Astrocyte (in vitro differentiated cells and primary cell): ENCODE results near the gene FUT4. TPM values are rescaled to one million over a fixed set of nuclear protein-coding genes. Genes with fewer than 3 reads are reported as not detected.

ENCODE experiments used
- DNase-seq: peaks from one replicate; pipeline ENCODE4 v3.0.0-alpha.2; 2010; ENCODE audit warnings: low read depth
- FAIRE-seq: peaks from 2 replicates; lab custom pipeline; 2011; peaks lifted over from hg19 to GRCh38; lab: Jason Lieb, UNC
- H2AFZ ChIP-seq: 2 replicates; pipeline ENCODE4 v1.6.0; 2012; ENCODE audit warnings: low read depth, low read length, inconsistent platforms
- H3K27ac ChIP-seq: 2 replicates; pipeline ENCODE4 v1.5.1; 2011; ENCODE audit warnings: low read depth, low read length, inconsistent platforms
- H3K27me3 ChIP-seq: 2 replicates; pipeline ENCODE4 v1.6.0; 2011; ENCODE audit warnings: low read length, inconsistent platforms; ENCODE audit not compliant: insufficient read depth
- H3K36me3 ChIP-seq: 2 replicates; pipeline ENCODE4 v1.5.1; 2011; ENCODE audit warnings: low read length, inconsistent platforms; ENCODE audit not compliant: insufficient read depth
- H3K4me1 ChIP-seq: 2 replicates; pipeline ENCODE4 v1.5.1; 2011; ENCODE audit warnings: low read length, inconsistent platforms; ENCODE audit not compliant: insufficient read depth
- H3K4me2 ChIP-seq: 2 replicates; pipeline ENCODE4 v1.6.0; 2012; ENCODE audit warnings: low read length, inconsistent platforms
- H3K4me3 ChIP-seq: 2 replicates; pipeline ENCODE4 v1.5.1; 2011; ENCODE audit warnings: low read depth, mild to moderate bottlenecking, low read length, inconsistent platforms; ENCODE audit not compliant: insufficient read depth
- H3K79me2 ChIP-seq: 2 replicates; pipeline ENCODE4 v1.6.0; 2012; ENCODE audit warnings: mild to moderate bottlenecking, low read length, inconsistent platforms; ENCODE audit not compliant: insufficient read depth
- H3K9ac ChIP-seq: 2 replicates; pipeline ENCODE4 v1.6.0; 2012; ENCODE audit warnings: mild to moderate bottlenecking, low read length, inconsistent platforms
- H3K9me3 ChIP-seq: 2 replicates; pipeline ENCODE4 v1.5.1; 2012; ENCODE audit warnings: low read depth, mild to moderate bottlenecking, low read length, inconsistent platforms; ENCODE audit not compliant: insufficient read depth
- H4K20me1 ChIP-seq: 2 replicates; pipeline ENCODE4 v1.6.0; 2012; ENCODE audit warnings: low read length, inconsistent platforms; ENCODE audit not compliant: insufficient read depth
- H3K27ac Mint-ChIP-seq: one replicate; pipeline ENCODE4 v1.8.0; 2021; ENCODE audit warnings: mild to moderate bottlenecking, mixed read lengths; ENCODE audit not compliant: unreplicated experiment
- H3K27me3 Mint-ChIP-seq: one replicate; pipeline ENCODE4 v1.8.0; 2021; ENCODE audit warnings: low read depth, mixed read lengths; ENCODE audit not compliant: unreplicated experiment
- H3K36me3 Mint-ChIP-seq: one replicate; pipeline ENCODE4 v1.8.0; 2021; ENCODE audit warnings: low read depth, mixed read lengths; ENCODE audit not compliant: unreplicated experiment
- H3K4me1 Mint-ChIP-seq: one replicate; pipeline ENCODE4 v1.8.0; 2021; ENCODE audit warnings: low read depth, mixed read lengths; ENCODE audit not compliant: unreplicated experiment
- H3K4me3 Mint-ChIP-seq: one replicate; pipeline ENCODE4 v1.8.0; 2021; ENCODE audit warnings: mild to moderate bottlenecking, moderate library complexity, mixed read lengths; ENCODE audit not compliant: unreplicated experiment
- H3K9me3 Mint-ChIP-seq: one replicate; pipeline ENCODE4 v1.8.0; 2021; ENCODE audit warnings: mild to moderate bottlenecking, mixed read lengths; ENCODE audit not compliant: unreplicated experiment
- EZH2 ChIP-seq: IDR thresholded peaks from 2 replicates; pipeline ENCODE4 v1.6.1; 2012; ENCODE audit warnings: mild to moderate bottlenecking, low read length, inconsistent platforms; ENCODE audit not compliant: insufficient read depth
- total RNA-seq: library from RNA; stranded (reverse); gene quantifications from 2 replicates; pipeline ENCODE4 v1.2.1, GENCODE V29; 2021
- TF ChIP-seq, protein P1 (sequence below): IDR thresholded peaks from 2 replicates; pipeline ENCODE4 v1.5.1; 2011; ENCODE audit warnings: low read depth, mild to moderate bottlenecking, inconsistent platforms, low read length, moderate library complexity; ENCODE audit not compliant: insufficient read depth

Gene FUT4
- total RNA-seq, 1 donor from 2014 or later, result 3.5 TPM

DNA sequence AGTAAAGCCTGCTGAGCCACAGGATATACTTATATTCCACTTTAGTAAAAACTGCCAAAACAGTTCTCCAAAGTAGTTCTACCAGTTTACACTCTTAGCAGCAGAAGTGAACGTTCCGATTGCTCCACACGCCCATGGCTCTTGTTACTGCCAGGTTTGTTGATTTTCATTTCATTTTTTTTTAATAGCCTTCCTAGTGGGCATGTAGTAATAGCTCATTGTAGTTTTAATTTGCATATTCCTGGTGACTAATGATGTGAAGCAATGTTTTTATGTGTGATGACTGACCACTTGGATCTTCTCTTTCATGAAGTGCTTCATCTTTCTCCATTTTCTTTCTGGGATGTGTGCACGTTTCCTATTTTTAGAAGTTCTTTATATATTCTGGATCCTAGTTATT is 36.2 kb upstream of the FUT4 start:
- H3K4me3 ChIP-seq, result no peak overlapping the region
- DNase-seq (no peak), FAIRE-seq (no peak)
- H2AFZ ChIP-seq, result no peak overlapping the region
- H3K4me1 Mint-ChIP-seq, result no peaks in the 10 kb centered on the region
- H3K36me3 Mint-ChIP-seq, result no peaks in the 10 kb centered on the region
- no peaks in the 10 kb centered on the region for H3K9me3 ChIP-seq
- H3K27me3 ChIP-seq, result no peaks in the 10 kb centered on the region
- TF ChIP-seq, protein P1, sequence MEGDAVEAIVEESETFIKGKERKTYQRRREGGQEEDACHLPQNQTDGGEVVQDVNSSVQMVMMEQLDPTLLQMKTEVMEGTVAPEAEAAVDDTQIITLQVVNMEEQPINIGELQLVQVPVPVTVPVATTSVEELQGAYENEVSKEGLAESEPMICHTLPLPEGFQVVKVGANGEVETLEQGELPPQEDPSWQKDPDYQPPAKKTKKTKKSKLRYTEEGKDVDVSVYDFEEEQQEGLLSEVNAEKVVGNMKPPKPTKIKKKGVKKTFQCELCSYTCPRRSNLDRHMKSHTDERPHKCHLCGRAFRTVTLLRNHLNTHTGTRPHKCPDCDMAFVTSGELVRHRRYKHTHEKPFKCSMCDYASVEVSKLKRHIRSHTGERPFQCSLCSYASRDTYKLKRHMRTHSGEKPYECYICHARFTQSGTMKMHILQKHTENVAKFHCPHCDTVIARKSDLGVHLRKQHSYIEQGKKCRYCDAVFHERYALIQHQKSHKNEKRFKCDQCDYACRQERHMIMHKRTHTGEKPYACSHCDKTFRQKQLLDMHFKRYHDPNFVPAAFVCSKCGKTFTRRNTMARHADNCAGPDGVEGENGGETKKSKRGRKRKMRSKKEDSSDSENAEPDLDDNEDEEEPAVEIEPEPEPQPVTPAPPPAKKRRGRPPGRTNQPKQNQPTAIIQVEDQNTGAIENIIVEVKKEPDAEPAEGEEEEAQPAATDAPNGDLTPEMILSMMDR, result no peak
- no peak for TF ChIP-seq EZH2
- no peak overlapping the region for H3K27ac Mint-ChIP-seq
- no peaks in the 10 kb centered on the region for H4K20me1 ChIP-seq
- H3K4me3 Mint-ChIP-seq, result no peak overlapping the region
- no peaks in the 10 kb centered on the region for H3K36me3 ChIP-seq
- no peak overlapping the region for H3K4me2 ChIP-seq
- no peak overlapping the region for H3K27ac ChIP-seq
- peaks cover 3% of the 10 kb centered on the region for H3K9me3 Mint-ChIP-seq
- no peak overlapping the region for H3K9ac ChIP-seq
- H3K79me2 ChIP-seq, result no peaks in the 10 kb centered on the region
- H3K4me1 ChIP-seq, result no peaks in the 10 kb centered on the region
- H3K27me3 Mint-ChIP-seq, result peaks cover 4% of the 10 kb centered on the region

DNA sequence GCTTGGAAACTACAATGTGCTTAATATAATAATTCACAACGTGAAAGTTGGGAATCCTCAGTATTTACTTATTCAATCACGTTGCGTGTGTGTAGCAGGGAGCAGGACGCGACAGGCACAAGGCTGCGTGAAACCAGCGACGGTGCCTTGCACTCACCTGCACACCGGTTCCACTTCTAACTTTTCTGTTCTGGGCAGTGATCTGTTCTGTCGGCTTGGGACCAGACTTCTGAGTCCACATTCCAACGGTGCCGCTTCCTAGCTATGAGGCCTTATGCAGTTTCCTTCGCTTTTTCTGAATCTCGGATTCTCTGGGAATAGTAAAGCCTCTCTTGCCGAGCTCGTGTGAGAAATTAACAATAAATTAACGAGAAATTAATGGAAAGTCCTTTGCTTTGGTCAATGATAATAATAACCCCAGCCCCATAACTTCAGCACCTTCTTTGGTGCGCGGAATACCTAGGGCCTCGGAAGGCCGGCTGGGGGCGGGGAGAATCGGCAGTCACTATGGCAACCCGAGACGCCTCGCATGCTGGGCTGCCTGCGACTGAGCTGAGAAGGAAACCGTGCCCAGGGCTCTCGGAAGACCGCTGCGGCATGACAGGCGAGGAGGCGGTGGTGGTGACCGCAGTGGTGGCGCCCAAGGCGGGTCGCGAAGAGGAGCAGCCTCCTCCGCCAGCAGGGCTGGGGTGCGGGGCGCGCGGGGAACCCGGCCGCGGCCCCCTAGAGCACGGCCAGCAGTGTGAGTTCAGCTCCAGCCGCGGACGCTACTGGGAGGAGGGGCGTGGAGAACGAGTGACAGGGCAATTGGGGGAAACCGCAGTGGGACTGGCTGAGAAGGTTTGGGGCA is 31.6 kb upstream of the FUT4 start, which contains the start of gene C11orf97:
C11orf97 (plus strand) TSS at position 530 of the 850 bp plus-strand sequence; CDS start at position 598, 68 bp downstream.
- Histone ChIP-seq H2AFZ (peak within 1 kb of the TSS; percentile 79), H3K79me2 (no peaks in the 10 kb centered on the region), H3K27ac (no peak within 1 kb of the TSS), H3K9ac (peak within 1 kb of the TSS; percentile 44), H3K4me1 (no peaks in the 10 kb centered on the region), H3K27me3 (peaks cover 10% of the 10 kb centered on the region), H3K36me3 (no peaks in the 10 kb centered on the region), H3K4me3 (peak within 1 kb of the TSS; percentile 54), H3K9me3 (no peaks in the 10 kb centered on the region), H4K20me1 (no peaks in the 10 kb centered on the region), H3K4me2 (peak within 1 kb of the TSS; percentile 86)
- TF ChIP-seq, protein P1, result no peak
- no peak for TF ChIP-seq EZH2
- Mint-ChIP-seq H3K4me1 (no peaks in the 10 kb centered on the region), H3K4me3 (peak within 1 kb of the TSS; percentile 83), H3K27me3 (peaks cover 6% of the 10 kb centered on the region), H3K36me3 (no peaks in the 10 kb centered on the region), H3K27ac (no peak within 1 kb of the TSS), H3K9me3 (peaks cover 3% of the 10 kb centered on the region)
- DNase-seq (no peak), FAIRE-seq (no peak)

DNA sequence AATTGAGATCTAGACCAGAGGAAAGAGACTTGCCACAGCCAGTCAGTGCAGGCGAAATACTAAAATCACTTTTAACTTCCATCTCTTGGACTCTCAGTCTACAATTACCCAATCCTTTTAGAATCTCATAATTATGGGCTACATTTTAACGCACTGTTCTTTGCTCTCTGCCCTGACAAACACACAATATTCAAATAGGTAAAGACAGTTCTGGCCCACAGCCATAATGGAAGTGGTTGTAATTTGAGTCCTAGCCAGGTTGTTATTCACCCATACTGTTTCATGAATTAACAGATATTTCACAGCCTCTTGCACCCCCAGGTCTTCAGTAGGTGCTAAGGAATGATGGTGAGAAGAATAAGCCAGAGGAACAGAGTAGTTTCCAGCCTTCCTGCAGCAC is 30.6 kb upstream of the FUT4 start:
- Histone ChIP-seq H3K36me3 (no peaks in the 10 kb centered on the region), H3K27ac (no peak overlapping the region), H3K27me3 (peaks cover 12% of the 10 kb centered on the region), H3K9me3 (no peaks in the 10 kb centered on the region), H2AFZ (peak overlapping the region; percentile 13), H3K9ac (no peak overlapping the region), H3K4me2 (peak overlapping the region; percentile 86), H3K79me2 (no peaks in the 10 kb centered on the region), H3K4me1 (no peaks in the 10 kb centered on the region), H3K4me3 (no peak overlapping the region), H4K20me1 (no peaks in the 10 kb centered on the region)
- Mint-ChIP-seq H3K4me1 (no peaks in the 10 kb centered on the region), H3K4me3 (no peak overlapping the region), H3K27ac (no peak overlapping the region), H3K9me3 (peaks cover 3% of the 10 kb centered on the region), H3K27me3 (peaks cover 6% of the 10 kb centered on the region), H3K36me3 (no peaks in the 10 kb centered on the region)
- DNase-seq (no peak), FAIRE-seq (no peak)
- TF ChIP-seq, protein P1, result no peak
